SK-N-MC (cell line): Measurements from ENCODE around the gene SATB2.

Experiments used
- FOXP2 ChIP-seq: optimal IDR thresholded peaks from 2 replicates; pipeline ENCODE3; 2011; ENCODE audit warnings: mild to moderate bottlenecking, moderate library complexity; ENCODE audit not compliant: insufficient read depth; ENCODE audit errors: extremely low read length, control extremely low read depth
- POLR2AphosphoS5 ChIP-seq: IDR thresholded peaks from 2 replicates; pipeline ENCODE4 v1.6.1; 2012; ENCODE audit warnings: mild to moderate bottlenecking, low read depth, low read length, borderline replicate concordance

DNA sequence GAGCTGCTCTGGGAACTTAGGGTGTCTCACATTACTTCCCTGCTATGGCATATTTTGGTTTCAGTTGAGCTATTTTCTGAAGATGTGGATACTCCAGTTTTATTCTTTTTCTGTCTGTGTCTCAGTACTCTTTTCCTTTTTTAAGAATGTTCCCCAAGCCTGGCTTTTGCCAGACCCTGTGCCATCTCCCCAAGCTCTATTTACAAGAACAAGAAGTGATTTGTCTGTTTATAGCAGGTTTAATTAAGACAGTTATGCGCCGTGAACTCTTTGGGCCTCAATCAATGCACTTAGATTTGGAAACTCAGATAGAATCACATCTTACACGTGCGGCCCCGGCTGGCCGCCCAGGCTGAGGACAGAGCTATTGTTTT, 8.9 kb upstream of the SATB2 start:
- TF ChIP-seq POLR2AphosphoS5: no peak
- TF ChIP-seq FOXP2: no peak
